PFSK-1 (cell line): Measurements from ENCODE around the gene FAM53B.

Experiments
- POLR2AphosphoS5 ChIP-seq: IDR thresholded peaks from 2 replicates; pipeline ENCODE4 v1.6.1; 2012; ENCODE audit warnings: low read depth, mild to moderate bottlenecking, control low read depth, low read length, moderate library complexity
- SIN3A ChIP-seq: IDR thresholded peaks from 2 replicates; pipeline ENCODE4 v1.6.1; 2012; ENCODE audit warnings: mild to moderate bottlenecking, low read length, moderate library complexity, borderline replicate concordance; ENCODE audit not compliant: insufficient read depth

GRCh38 chr10:124641282-124642087 lies 102.7 kb downstream of the FAM53B start:
- no peak for TF ChIP-seq SIN3A
- no peak for TF ChIP-seq POLR2AphosphoS5
